Activated CD4-positive, alpha-beta T cell treated with anti-CD3 and anti-CD28 coated beads, Interleukin-2, amount 50 U/mL, for 4 hours (primary cell): ENCODE measurements around the gene ANKRD31.

ENCODE experiments used
- DNase-seq, 2 experiments: peaks; one replicate each; pipeline ENCODE4 v3.0.0-alpha.2; 2020

ANKRD31 gene

DNA sequence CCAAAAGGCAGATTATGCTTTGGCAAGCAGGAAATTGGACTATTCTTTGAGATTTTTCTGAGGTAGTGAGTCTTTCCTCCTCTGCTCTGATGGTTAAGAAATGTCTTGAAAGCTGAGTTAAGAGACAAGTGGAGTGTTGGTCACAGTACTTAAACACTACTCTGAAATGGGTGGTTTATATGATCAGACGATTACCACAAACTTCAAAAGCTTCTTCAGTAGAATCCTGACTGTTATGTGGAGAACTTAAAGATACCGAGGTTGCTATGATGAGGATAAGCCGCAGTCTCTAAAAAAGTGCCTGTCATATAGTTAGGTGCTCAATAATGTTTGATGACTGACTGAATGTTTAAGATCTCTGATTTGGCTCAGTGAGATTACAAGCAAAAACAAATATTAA lies 208.6 kb downstream of the ANKRD31 start:
- DNase-seq = no peak

DNA sequence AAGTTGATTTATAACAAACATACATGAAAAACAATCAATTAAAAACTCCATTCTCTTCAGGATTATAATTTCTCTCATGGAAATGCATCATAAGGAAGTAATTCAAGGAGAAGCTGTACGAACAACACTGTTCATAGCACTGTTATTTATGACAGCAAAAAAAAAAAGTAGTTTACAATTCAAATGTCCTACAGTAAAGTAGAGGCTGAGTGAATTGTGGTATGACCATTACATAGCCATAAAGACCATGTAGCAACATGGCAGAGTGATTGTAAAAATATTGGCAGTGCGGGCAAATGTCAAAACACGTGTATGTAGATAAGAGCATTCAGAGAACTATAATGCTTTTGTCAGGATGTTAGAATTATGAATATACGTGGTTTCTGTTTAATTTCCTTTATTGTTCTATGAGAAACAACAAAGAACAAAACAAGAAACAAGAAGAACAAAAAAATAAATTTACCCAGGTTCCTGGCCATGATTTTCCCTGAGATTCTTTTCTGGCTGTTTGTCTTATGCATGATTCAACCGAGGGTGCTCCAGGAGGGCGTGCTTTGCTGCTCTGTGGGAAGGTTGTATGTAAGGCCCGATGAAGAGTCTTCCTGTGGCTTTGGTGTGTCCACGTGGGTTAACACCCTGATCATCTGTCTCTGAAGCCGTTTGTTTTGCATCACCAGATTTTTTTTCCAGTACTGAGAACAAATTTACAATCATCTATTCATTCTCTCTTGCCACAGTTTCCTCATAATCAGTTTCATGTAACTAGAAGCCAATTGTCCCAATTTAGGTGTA lies 213.1 kb downstream of the ANKRD31 start:
- DNase-seq = peak in 1 of 2 experiments; percentile 4

DNA sequence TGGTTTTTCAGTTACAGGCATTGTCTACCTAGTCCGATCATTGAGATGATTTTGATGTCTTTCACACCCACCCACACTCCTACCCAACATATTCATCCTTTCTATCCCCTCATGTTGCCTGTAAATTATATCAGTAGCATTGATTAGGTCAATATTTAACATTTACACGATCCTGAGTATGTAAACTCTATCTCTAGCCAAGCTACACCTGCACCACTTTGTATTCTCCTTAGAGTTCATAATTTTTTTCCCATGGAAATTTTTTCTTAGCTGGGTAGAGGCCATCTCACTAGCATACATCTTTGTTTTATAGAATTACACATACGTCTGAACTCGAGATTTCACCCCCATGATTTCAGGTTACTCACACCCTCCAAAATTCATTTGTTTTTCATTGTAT lies 214.9 kb downstream of the ANKRD31 start:
- DNase-seq = no peak

DNA sequence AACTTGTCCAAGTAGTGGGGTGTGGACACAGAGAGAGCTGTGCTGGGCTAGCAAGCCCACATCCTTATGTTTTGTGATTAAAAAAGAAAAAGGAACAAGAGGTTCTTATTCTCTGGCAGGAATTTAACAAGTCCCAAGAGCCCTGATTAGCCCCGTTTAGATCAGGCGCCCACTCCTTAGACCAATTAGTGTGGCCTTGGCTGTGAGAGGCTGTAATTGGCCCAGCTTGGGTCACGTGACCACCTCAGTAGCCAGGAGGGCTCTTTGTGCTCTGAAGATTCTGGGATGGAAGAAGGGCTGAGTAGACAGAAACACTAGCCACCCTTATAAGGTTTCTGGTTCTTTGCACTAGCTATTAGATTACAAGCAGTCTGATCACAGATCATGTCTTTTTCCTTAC lies 215.5 kb downstream of the ANKRD31 start:
- DNase-seq = no peak

DNA sequence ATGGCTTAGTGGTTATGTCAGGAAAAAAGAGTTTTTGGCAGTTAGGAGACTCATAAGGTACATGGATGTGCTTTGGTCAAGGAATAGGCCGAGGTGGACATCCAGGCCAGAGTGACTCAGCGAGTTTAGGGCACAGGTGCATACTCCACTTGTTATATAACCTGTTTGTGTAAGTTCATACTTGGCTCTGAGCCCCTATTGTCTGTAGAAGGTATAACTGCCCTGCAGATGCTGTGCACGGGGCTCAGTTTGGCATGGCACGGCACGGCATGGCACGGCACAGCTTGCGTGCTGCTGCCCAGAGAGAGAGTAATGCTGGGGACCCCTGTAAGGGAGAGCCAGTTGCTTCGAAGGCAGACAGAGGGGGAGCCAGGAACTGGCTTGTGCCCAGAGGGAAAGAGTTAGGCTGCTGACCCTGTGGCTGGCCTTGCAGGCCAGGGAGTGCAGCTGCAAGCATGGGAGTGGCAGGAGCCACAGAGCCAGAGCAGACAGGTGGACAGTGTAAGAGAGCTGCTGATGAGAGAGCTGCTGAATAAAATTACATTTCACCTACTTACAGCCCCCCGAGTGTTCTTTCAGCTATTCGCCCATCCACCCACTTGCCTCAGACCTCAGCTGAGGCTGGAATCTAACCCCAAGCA lies 216.5 kb downstream of the ANKRD31 start:
- no peak for DNase-seq

DNA sequence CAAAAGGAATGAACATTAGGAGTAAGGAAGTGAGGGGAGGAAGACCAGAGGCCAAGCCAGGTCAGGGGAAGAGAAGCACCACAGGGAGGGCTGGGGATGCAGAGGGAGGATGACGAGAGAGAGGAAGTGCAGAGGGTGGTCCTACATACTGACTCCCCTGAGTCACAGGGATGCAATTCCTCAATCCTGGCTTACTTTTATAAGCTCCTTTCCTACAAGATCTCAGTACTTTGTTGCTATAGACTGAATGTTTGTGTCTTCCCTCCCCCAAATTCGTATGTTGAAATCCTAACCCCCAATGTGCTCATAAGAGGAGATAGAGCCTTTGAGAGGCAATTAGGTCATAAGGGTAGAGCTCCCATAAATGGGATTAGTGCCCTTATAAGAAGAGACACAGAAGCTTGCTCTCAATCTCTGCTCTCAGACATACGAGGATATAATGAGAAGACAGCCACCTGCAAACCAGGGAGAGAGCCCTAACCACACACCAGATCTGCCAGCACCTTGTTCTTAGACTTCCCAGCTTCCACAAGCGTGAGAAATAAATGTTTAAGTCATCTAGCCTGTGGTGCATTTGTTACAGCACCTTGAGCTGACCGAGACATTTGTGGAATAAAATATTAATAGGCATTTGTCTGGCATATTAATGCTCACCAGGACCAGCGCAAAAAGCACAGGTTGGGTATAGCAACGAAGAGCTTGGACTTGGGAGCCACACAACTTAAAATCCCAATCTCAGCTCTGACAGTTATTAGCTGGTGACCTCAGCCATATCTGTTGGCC lies 217.7 kb downstream of the ANKRD31 start:
- no peak for DNase-seq
